Heart left ventricle (tissue), 13 donors: ENCODE measurements around the gene STK32C.

Experiments used
- CTCF ChIP-seq, 12 donors: fragments of 200-600 bp; sonication (generic) in 4 of 12; IDR thresholded peaks; one replicate each; pipeline versions ENCODE4 v1.5.0 to v1.8.0; 2018 to 2022; ENCODE audit warnings: antibody characterized with exemption in 12 of 12, mild to moderate bottlenecking in 5 of 12
- POLR2A ChIP-seq, 2 donors: fragments of 450-650 bp; IDR thresholded peaks; one replicate each; pipeline ENCODE4 v1.6.1; 2017; ENCODE audit warnings: antibody characterized with exemption in 2 of 2, mild to moderate bottlenecking in 2 of 2, moderate library complexity in 2 of 2
- donor health status: ischemic (EF 13 %, LVEDD 7.1; RV severe dilation, severe dysfunction).
- donor health status: DM: no; HTN: yes; CAD: no.
- donor health status: DM: no; HTN: no; CAD: no.
- donor health status: ischemic (EF 25% LVEDD 6.9; RV normal size, moderate dysfunction).
- donor health status: ischemic (EF 25% LVEDD 5.7; RV mildly dilated, moderate dysfunction).
- donor health status: ischemic (EF 35%, LVEDD 5.7; RV mildly dilated, moderate dysfunction).
- donor health status: nonischemic (EF 11% LVEDD 7.7; RV severe dilation, severe dysfunction).
- donor health status: DM: yes; HTN: yes; CAD: no.
- donor health status: PGD.
- donor health status: ischemic (EF 29% LVEDD 5.4; RV normal size, mild dysfunction).
- donor health status: nonischemic (EF 23%, LVEDD 6.1; RV moderate dilation, normal function).

- TF ChIP-seq POLR2A (IDR thresholded peaks at IDR 0.05) (no peak), CTCF (IDR thresholded peaks at IDR 0.05) (no peak)
These were observed 47.9 kb downstream of the STK32C start for GRCh38 chr10:132259702-132260482.
